Lower lobe of right lung (tissue), 2 donors: ENCODE results near the gene TMEM132D. TPM values are rescaled to one million over a fixed set of nuclear protein-coding genes. Genes with fewer than 3 reads are reported as not detected.
"Not testable (repeated sequence)": the region's sequence is repeated elsewhere in the genome, so short reads cannot be mapped to it uniquely, and the experiment has no call there.

Source experiments
- ATAC-seq, 2 donors: fragments of 200-7000 bp; cut with Tn5 transposase; one replicate each; pipeline ENCODE4 v1.9.1; 2020 to 2022; ENCODE audit warnings: mild to moderate bottlenecking in 2 of 2, moderate library complexity in 2 of 2
- DNase-seq: peaks from one replicate; pipeline ENCODE4 v3.0.0-alpha.2; 2020
- H3K27ac ChIP-seq: fragments of 200-600 bp; one replicate; pipeline ENCODE4 v1.8.0; 2022
- H3K27me3 ChIP-seq: fragments of 200-600 bp; one replicate; pipeline ENCODE4 v1.8.0; 2022; ENCODE audit warnings: low read depth
- H3K36me3 ChIP-seq: fragments of 200-600 bp; one replicate; pipeline ENCODE4 v1.8.0; 2022; ENCODE audit warnings: mild to moderate bottlenecking
- H3K4me1 ChIP-seq: fragments of 200-600 bp; one replicate; pipeline ENCODE4 v1.8.0; 2022
- H3K4me3 ChIP-seq: fragments of 200-600 bp; one replicate; pipeline ENCODE4 v1.8.0; 2022; ENCODE audit warnings: mild to moderate bottlenecking
- H3K9me3 ChIP-seq: fragments of 200-600 bp; one replicate; pipeline ENCODE4 v1.8.0; 2022
- CTCF ChIP-seq: fragments of 200-600 bp; IDR thresholded peaks from one replicate; pipeline ENCODE4 v1.8.0; 2022; ENCODE audit warnings: antibody characterized with exemption, mild to moderate bottlenecking
- intact Hi-C: fragments of 100-400 bp; cut with DNase I; formaldehyde crosslinking; loops from one replicate; pipeline ENCODE4 v1.11.0; 2022
- total RNA-seq: library from RNA; stranded (reverse); fragmentation: NEBNext Ultra II Directional; extraction: Animal tissue kit (Norgen Biotek cat#: 25700); gene quantifications from one replicate; pipeline ENCODE4 v1.2.1, GENCODE V29; 2021
- donor health status: DM: no; HTN: yes; CAD: no; lungs with severe emphysema.

Gene TMEM132D
- total RNA-seq, 1 donor from 2014 or later = 0.06 TPM

- no peak overlapping the region for H3K27ac ChIP-seq
- ATAC-seq (peak in 1 of 2 donors; percentile 52), DNase-seq (no peak)
- no peak overlapping the region for H3K4me3 ChIP-seq
- no peaks in the 10 kb centered on the region for H3K9me3 ChIP-seq
- intact Hi-C loops = no loop called here
- TF ChIP-seq CTCF = no peak
- H3K36me3 ChIP-seq = no peaks in the 10 kb centered on the region
- no peaks in the 10 kb centered on the region for H3K27me3 ChIP-seq
- no peaks in the 10 kb centered on the region for H3K4me1 ChIP-seq
Observed at GRCh38 chr12:129049917-129050316, 853.9 kb downstream of the TMEM132D start.

DNA sequence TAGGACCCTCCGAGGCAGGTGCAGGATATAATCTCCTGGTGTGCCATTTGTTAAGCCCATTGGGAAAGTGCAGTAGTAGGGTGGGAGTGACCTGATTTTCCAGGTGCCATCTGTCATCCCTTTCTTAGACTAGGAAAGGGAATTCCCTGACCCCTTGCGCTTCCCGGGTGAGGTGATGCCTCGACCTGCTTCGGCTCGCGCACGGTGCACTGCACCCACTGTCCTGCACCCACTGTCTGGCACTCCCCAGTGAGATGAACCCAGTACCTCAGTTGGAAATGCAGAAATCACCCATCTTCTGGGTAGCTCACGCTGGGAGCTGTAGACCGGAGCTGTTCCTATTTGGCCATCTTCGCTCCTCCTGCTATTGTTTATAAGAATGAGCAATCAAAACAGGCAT lies 860.5 kb downstream of the TMEM132D start:
- H3K9me3 ChIP-seq, H3K27me3 ChIP-seq, H3K4me3 ChIP-seq, ATAC-seq, DNase-seq, intact Hi-C loops, H3K4me1 ChIP-seq, H3K27ac ChIP-seq, H3K36me3 ChIP-seq: not testable (repeated sequence)

- H3K9me3 ChIP-seq = no peaks in the 10 kb centered on the region
- no peaks in the 10 kb centered on the region for H3K36me3 ChIP-seq
- no peak overlapping the region for H3K27ac ChIP-seq
- intact Hi-C loops = no loop called here
- DNase-seq (no peak), ATAC-seq (no peak)
- no peak for TF ChIP-seq CTCF
- no peaks in the 10 kb centered on the region for H3K27me3 ChIP-seq
- H3K4me3 ChIP-seq = no peak overlapping the region
- H3K4me1 ChIP-seq = no peaks in the 10 kb centered on the region
Observed at GRCh38 chr12:129036135-129036534, 867.7 kb downstream of the TMEM132D start.

DNA sequence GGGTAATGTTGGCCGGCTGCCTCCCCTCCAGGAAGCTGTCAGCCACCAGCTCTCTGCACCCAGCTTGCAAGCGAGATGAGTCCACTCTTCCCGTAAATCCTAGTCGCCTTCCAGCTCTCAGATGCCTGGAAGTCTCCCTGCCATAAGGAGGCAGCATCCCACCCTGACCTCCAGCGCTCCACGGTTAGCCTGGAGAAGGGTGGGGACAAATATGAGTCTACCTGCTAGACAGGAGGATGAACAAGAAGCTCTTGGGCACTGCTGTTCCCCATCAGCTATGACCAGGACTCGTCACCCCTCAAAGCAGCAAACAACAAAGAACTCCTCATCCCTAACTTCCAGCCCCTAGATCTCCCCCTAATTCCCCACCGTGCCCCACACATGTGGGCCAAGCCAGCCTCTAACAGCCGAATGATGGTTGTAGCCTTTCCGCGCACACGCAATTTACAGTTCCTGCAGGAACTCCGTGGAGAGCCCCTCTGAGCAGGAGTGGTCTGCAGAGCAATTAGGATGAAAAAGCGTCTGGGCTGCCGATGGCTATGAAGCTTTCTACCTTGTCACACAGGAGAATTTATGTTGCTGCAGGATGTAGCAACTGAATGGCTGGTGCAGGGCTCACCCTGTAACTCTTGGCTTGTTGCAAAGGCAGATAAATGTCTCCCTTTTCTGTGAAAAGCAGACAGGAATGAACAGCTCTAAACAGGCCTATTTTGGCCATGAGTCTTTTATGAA lies 869.1 kb downstream of the TMEM132D start:
- no peaks in the 10 kb centered on the region for H3K36me3 ChIP-seq
- ATAC-seq (no peak), DNase-seq (no peak)
- no peaks in the 10 kb centered on the region for H3K9me3 ChIP-seq
- H3K27ac ChIP-seq = no peak overlapping the region
- TF ChIP-seq CTCF = no peak
- intact Hi-C loops = no loop called here
- H3K27me3 ChIP-seq = no peaks in the 10 kb centered on the region
- no peaks in the 10 kb centered on the region for H3K4me1 ChIP-seq
- H3K4me3 ChIP-seq = no peak overlapping the region

- intact Hi-C loops = no loop called here
- H3K27me3 ChIP-seq = no peaks in the 10 kb centered on the region
- H3K36me3 ChIP-seq = no peaks in the 10 kb centered on the region
- H3K27ac ChIP-seq = no peak overlapping the region
- H3K4me3 ChIP-seq = no peak overlapping the region
- TF ChIP-seq CTCF = no peak
- peak; percentile 53 for DNase-seq
- H3K9me3 ChIP-seq = no peaks in the 10 kb centered on the region
- H3K4me1 ChIP-seq = no peaks in the 10 kb centered on the region
- ATAC-seq = peak; percentile 79 to 93
Observed at GRCh38 chr12:129028844-129029243, 875.0 kb downstream of the TMEM132D start.

GRCh38 chr12:129025055-129025454 lies 878.8 kb downstream of the TMEM132D start:
- Histone ChIP-seq H3K36me3 (no peaks in the 10 kb centered on the region), H3K27ac (no peak overlapping the region), H3K4me1 (no peaks in the 10 kb centered on the region), H3K4me3 (no peak overlapping the region), H3K27me3 (no peaks in the 10 kb centered on the region), H3K9me3 (peaks cover 6% of the 10 kb centered on the region)
- DNase-seq (no peak), ATAC-seq (no peak)
- intact Hi-C loops = no loop called here
- TF ChIP-seq CTCF = no peak
